ENCODE results near the gene USP17L28.
"Not testable (repeated sequence)": the region's sequence is repeated elsewhere in the genome, so short reads cannot be mapped to it uniquely, and the experiment has no call there.

Gene USP17L28, protein sequence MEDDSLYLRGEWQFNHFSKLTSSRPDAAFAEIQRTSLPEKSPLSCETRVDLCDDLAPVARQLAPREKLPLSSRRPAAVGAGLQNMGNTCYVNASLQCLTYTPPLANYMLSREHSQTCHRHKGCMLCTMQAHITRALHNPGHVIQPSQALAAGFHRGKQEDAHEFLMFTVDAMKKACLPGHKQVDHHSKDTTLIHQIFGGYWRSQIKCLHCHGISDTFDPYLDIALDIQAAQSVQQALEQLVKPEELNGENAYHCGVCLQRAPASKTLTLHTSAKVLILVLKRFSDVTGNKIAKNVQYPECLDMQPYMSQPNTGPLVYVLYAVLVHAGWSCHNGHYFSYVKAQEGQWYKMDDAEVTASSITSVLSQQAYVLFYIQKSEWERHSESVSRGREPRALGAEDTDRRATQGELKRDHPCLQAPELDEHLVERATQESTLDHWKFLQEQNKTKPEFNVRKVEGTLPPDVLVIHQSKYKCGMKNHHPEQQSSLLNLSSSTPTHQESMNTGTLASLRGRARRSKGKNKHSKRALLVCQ

DNA sequence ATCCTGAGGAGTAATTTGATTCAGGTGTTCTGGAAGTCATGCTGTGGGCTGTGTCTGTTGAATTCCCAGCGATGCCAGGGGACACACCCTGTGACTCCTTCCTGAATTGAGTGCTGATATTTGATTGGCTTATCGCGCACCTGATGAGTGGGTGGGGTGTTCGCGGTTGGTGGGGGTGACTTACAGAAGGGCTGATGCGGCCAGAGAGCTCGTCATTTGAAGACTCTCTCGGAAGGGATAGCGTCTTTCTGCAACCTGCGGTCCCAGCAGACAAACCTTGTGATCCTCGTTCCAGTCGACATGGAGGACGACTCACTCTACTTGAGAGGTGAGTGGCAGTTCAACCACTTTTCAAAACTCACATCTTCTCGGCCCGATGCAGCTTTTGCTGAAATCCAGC, at the start of gene USP17L28:
Gene USP17L28 (plus strand): TSS at position 301 of the 400 bp plus-strand sequence. CDS start 0 bp downstream, at position 301.
- DNase-seq (ENCODE audit: low spot score); FAIRE-seq: not testable (repeated sequence)

DNA sequence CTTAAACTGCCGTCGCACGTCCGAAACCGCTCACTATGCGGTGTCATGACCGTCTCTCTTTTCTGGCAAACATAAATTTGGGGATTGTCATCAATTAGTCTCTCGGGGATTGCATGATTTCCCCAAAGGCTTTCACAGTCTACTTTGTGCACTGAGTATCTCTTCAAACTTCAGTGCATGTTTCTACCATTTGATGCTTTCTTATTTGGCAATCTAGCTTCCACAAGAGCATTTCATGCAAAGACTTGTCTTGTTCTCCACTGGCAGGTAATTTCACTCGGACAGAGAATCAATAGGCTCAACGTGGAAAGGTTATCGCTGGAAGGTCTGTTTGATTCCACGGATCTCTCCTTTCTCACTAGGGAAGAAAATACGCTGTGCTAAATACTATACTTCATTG, 24.5 kb upstream of the USP17L28 start:
- DNase-seq (ENCODE audit: low spot score); FAIRE-seq: not testable (repeated sequence)

DNA sequence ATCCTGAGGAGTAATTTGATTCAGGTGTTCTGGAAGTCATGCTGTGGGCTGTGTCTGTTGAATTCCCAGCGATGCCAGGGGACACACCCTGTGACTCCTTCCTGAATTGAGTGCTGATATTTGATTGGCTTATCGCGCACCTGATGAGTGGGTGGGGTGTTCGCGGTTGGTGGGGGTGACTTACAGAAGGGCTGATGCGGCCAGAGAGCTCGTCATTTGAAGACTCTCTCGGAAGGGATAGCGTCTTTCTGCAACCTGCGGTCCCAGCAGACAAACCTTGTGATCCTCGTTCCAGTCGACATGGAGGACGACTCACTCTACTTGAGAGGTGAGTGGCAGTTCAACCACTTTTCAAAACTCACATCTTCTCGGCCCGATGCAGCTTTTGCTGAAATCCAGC, 23.8 kb upstream of the USP17L28 start, which contains the start of gene USP17L24:
Gene USP17L24 (plus strand): TSS at position 301 of the 400 bp plus-strand sequence. CDS start 0 bp downstream, at position 301.
- not testable (repeated sequence) for FAIRE-seq; DNase-seq (ENCODE audit: low spot score)

DNA sequence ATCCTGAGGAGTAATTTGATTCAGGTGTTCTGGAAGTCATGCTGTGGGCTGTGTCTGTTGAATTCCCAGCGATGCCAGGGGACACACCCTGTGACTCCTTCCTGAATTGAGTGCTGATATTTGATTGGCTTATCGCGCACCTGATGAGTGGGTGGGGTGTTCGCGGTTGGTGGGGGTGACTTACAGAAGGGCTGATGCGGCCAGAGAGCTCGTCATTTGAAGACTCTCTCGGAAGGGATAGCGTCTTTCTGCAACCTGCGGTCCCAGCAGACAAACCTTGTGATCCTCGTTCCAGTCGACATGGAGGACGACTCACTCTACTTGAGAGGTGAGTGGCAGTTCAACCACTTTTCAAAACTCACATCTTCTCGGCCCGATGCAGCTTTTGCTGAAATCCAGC, 19.1 kb upstream of the USP17L28 start, which contains the start of gene USP17L25:
Gene USP17L25 (plus strand): TSS at position 301 of the 400 bp plus-strand sequence. CDS start 0 bp downstream, at position 301.
- FAIRE-seq = not testable (repeated sequence)

DNA sequence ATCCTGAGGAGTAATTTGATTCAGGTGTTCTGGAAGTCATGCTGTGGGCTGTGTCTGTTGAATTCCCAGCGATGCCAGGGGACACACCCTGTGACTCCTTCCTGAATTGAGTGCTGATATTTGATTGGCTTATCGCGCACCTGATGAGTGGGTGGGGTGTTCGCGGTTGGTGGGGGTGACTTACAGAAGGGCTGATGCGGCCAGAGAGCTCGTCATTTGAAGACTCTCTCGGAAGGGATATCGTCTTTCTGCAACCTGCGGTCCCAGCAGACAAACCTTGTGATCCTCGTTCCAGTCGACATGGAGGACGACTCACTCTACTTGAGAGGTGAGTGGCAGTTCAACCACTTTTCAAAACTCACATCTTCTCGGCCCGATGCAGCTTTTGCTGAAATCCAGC, 14.3 kb upstream of the USP17L28 start, which contains the start of gene USP17L26:
Gene USP17L26 (plus strand): TSS at position 301 of the 400 bp plus-strand sequence. CDS start 0 bp downstream, at position 301.
- not testable (repeated sequence) for FAIRE-seq; DNase-seq (ENCODE audit: low spot score)

More for the DNA sequence above, 19.1 kb upstream of the USP17L28 start, which contains the start of gene USP17L25:
- DNase-seq (ENCODE audit: low spot score) = not testable (repeated sequence)

DNA sequence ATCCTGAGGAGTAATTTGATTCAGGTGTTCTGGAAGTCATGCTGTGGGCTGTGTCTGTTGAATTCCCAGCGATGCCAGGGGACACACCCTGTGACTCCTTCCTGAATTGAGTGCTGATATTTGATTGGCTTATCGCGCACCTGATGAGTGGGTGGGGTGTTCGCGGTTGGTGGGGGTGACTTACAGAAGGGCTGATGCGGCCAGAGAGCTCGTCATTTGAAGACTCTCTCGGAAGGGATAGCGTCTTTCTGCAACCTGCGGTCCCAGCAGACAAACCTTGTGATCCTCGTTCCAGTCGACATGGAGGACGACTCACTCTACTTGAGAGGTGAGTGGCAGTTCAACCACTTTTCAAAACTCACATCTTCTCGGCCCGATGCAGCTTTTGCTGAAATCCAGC, 9.6 kb upstream of the USP17L28 start, which contains the start of gene USP17L5:
Gene USP17L5 (plus strand): TSS at position 301 of the 400 bp plus-strand sequence. CDS start 0 bp downstream, at position 301.
- not testable (repeated sequence) for FAIRE-seq

DNA sequence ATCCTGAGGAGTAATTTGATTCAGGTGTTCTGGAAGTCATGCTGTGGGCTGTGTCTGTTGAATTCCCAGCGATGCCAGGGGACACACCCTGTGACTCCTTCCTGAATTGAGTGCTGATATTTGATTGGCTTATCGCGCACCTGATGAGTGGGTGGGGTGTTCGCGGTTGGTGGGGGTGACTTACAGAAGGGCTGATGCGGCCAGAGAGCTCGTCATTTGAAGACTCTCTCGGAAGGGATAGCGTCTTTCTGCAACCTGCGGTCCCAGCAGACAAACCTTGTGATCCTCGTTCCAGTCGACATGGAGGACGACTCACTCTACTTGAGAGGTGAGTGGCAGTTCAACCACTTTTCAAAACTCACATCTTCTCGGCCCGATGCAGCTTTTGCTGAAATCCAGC, 4.8 kb upstream of the USP17L28 start, which contains the start of gene USP17L27:
Gene USP17L27 (plus strand): TSS at position 301 of the 400 bp plus-strand sequence. CDS start 0 bp downstream, at position 301.
- not testable (repeated sequence) for FAIRE-seq; DNase-seq (ENCODE audit: low spot score)

More for the DNA sequence above, 9.6 kb upstream of the USP17L28 start, which contains the start of gene USP17L5:
- not testable (repeated sequence) for DNase-seq (ENCODE audit: low spot score)

DNA sequence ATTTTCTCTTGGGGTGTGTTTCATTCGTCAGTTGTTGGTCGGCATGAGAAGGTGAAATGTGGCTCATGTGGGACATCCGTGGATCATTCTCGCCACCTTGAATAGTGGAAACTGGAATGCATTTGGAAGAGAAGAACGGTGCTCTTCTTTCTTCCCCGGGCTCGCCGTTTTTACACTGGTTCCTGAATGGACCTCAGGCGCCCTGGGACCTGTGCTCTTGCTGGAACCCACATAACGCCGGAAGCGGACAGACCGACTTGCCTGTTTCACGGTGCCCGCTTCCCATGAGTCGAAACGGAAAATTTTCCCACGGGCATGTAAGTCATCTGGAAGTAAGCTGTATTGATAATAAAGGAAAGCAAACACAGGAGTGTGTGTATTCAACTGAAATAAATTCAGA, 2.2 kb downstream of the USP17L28 start:
- not testable (repeated sequence) for FAIRE-seq; DNase-seq (ENCODE audit: low spot score)

DNA sequence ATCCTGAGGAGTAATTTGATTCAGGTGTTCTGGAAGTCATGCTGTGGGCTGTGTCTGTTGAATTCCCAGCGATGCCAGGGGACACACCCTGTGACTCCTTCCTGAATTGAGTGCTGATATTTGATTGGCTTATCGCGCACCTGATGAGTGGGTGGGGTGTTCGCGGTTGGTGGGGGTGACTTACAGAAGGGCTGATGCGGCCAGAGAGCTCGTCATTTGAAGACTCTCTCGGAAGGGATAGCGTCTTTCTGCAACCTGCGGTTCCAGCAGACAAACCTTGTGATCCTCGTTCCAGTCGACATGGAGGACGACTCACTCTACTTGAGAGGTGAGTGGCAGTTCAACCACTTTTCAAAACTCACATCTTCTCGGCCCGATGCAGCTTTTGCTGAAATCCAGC, 4.6 kb downstream of the USP17L28 start, which contains the start of gene USP17L29:
Gene USP17L29 (plus strand): TSS at position 301 of the 400 bp plus-strand sequence. CDS start 0 bp downstream, at position 301.
- FAIRE-seq; DNase-seq (ENCODE audit: low spot score): not testable (repeated sequence)

DNA sequence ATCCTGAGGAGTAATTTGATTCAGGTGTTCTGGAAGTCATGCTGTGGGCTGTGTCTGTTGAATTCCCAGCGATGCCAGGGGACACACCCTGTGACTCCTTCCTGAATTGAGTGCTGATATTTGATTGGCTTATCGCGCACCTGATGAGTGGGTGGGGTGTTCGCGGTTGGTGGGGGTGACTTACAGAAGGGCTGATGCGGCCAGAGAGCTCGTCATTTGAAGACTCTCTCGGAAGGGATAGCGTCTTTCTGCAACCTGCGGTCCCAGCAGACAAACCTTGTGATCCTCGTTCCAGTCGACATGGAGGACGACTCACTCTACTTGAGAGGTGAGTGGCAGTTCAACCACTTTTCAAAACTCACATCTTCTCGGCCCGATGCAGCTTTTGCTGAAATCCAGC, 14.1 kb downstream of the USP17L28 start, which contains the start of gene USP17L30:
Gene USP17L30 (plus strand): TSS at position 301 of the 400 bp plus-strand sequence. CDS start 0 bp downstream, at position 301.
- not testable (repeated sequence) for FAIRE-seq; DNase-seq (ENCODE audit: low spot score)

DNA sequence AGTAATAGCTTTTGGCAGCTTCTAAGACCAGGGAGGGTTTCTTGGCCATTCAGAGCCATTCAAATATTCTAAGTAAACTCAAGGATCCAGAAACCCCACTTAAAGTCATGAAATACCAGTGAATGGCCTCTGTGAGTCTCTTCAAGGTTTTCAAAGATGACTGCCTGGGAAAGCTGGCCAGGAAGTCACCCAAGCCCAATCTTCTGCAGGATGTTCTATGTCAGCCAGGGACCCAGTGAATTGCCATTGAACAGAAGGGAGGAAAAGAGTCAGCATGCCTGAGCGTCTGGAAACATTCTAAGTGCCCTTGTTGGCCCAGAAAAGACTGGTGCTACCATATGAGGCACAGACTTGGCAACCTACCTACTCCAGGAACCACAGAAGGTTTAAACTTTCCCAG, 31.2 kb downstream of the USP17L28 start:
- not testable (repeated sequence) for DNase-seq (ENCODE audit: low spot score); FAIRE-seq

DNA sequence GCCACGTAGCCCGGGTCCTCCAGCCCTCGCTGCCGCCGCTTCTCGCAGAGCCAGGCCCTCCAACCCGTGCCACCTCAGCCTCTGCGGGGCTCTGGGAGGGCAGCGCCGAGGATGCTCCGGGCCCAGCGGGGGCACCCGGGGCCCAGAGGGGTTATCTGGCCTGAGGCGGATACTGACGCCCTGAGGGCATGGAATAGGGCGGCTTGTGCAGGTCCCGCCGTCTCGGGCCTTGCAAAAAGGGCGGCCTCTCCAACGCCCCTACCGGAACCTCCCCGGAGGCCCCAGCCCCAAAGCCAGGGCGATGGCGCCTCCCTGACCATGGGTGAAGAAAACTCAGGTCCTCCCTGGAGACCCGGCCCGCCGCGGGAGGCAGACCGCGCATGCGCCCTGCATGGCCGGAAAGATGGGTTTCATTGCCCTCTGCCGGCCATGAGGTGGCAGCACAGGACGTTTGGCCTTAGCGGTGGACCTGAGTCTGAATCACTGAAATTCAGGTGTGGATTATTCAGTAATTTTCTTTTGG, 32.4 kb downstream of the USP17L28 start:
- not testable (repeated sequence) for DNase-seq (ENCODE audit: low spot score)
- peak; percentile 42 for FAIRE-seq

DNA sequence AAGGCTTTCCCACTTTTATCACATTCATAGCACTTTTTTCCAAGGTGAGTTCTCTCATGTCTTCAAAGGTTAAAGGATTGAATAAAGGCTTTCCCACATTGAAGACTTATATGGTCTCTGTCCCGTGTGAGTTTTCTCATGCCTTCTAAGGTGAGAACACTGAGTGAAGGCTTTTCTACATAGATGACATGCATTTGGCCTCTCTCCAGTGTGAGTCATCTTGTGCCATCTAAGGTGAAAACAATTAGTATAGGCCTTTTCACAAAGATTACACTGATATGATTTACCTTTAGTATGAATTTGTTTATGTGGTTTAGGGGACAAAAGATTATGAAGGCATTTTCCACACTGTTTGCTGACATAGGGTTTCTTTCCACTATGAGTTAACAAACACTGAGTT, 35.4 kb downstream of the USP17L28 start:
- FAIRE-seq = no peak
- DNase-seq (ENCODE audit: low spot score) = no peak

DNA sequence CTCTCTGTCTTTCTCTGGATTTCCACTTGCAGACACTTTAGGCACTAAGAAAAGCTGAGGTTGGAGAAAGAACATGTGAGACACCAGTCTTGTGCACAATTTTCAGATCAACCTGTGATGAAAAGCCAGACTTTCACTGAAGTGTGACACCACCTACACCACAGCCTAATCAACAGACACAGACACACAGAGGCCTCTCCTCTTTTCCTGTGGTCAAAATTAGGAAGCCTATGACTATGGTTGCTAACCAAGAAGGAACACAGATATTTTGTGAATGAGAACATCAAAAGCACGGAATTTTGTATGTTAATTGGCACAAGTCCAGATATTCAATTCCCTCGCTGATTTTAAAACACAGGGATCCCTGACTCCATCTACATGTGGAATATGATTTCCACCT, 40.3 kb downstream of the USP17L28 start:
- FAIRE-seq; DNase-seq (ENCODE audit: low spot score): not testable (repeated sequence)

All from RCC 7860 (cell line).